HuH-7 (cell line): Measurements from ENCODE around the gene ZMYND19.
"Not testable (repeated sequence)": the region's sequence is repeated elsewhere in the genome, so short reads cannot be mapped to it uniquely, and the experiment has no call there.

ENCODE experiments used
- DNase-seq: peaks from one replicate; pipeline ENCODE4 v3.0.0; 2011; ENCODE audit warnings: low spot score

ZMYND19 gene

GRCh38 chr9:137556069-137556838, 34.1 kb downstream of the ZMYND19 start:
- no peak for DNase-seq

DNA sequence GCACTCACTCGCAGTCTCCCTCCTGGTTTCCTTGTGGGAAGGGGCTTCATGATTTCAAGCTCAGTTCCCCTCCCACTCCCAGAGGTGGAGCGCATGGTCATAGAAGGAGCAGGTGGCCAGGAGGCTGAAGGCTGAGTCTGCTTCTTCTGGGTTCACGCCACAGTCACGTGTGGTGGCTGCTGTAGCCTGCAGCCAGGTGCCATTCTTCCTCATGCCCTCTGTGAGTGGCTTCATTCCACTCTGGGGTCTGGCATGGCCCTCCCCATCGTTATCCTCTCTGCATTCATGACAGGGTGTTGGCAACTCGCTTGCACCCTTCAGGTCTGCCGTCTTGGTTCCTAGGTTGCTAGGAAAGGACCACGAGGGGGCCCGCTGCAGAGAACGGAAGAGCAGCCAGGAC, 35.1 kb downstream of the ZMYND19 start:
- no peak for DNase-seq

DNA sequence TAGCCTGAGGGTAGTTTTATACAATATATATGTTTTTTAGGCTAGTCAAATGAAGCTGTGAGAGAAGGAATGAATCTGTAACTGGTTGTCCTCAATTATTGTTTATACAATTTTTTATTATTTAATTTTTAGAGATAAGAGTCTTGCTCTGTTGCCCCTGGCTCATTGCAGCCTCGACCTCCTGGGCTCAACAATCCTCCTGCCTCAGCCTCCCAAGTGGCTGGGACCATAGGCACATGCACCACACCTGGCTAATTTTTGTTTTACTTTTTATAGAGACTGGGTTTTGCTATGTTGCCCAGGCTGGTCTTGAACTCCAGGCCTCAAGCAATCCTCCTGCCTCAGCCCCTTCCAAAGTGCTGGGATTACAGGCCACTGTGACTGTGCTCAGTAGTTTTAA, 36.0 kb downstream of the ZMYND19 start:
- DNase-seq, result no peak

DNA sequence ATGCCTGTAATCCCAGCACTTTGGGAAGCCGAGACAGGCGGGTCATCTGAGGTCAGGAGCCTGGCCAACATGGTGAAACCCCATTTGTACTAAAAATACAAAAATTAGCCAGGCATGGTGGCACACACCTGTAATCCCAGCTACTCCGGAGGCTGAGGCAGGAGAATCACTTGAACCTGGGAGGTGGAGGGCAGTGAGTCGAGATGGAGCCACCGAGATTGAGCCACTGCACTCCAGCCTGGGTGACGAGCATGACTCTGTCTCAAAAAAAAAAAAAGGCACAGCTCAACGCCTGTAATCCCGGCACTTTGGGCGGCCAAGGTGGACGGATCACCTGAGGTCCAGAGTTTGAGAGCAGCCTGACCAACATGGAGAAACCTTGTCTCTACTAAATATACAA, 36.7 kb downstream of the ZMYND19 start:
- DNase-seq, result not testable (repeated sequence)

DNA sequence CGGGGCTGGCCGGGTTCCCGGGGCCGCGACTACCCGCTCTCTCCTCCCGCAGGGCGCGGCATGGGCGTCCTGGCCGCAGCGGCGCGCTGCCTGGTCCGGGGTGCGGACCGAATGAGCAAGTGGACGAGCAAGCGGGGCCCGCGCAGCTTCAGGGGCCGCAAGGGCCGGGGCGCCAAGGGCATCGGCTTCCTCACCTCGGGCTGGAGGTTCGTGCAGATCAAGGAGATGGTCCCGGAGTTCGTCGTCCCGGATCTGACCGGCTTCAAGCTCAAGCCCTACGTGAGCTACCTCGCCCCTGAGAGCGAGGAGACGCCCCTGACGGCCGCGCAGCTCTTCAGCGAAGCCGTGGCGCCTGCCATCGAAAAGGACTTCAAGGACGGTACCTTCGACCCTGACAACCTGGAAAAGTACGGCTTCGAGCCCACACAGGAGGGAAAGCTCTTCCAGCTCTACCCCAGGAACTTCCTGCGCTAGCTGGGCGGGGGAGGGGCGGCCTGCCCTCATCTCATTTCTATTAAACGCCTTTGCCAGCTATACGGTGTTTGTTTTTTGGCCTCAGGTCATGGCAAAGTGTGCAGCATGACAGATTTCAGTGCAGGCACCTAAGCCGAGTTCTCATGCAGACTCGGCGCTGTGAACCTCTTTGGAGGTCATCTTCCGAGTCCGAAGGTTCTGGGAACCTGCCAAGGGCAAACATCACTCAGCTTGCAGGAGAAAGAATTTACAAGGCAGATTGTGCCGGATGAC, 38.1 kb downstream of the ZMYND19 start:
- DNase-seq, result peak; percentile 43

GRCh38 chr9:137551264-137552021, 38.9 kb downstream of the ZMYND19 start, which contains the start of gene MRPL41:
MRPL41 (plus strand) TSS chr9:137551879; CDS start chr9:137552082, 203 bp downstream.
- peak; percentile 99 for DNase-seq

GRCh38 chr9:137550958-137551263, 39.4 kb downstream of the ZMYND19 start:
- not testable (repeated sequence) for DNase-seq

DNA sequence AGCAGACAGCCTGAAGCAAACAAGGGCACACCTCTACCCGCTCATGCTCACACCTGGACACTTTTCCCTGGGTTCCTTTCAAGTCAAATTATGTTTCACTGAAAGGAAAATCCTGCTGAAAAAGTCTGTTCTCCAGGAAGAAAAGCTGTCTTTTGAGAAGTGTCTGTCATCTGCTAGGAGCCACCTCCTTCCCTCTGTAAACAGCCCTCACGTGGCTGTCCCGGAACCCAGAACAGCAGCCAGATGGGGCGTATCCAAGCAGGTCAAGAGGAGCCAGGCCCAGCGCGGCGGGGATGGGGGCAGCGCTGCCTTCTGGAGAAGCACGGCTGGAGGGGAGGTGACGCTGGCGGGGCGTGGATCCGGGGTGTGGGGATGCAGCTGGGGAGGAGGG, 40.1 kb downstream of the ZMYND19 start, which contains the start of gene PNPLA7:
TSS of gene PNPLA7 (minus strand) at position 172 of the 391 bp plus-strand sequence. CDS start 205 bp downstream, outside the sequence.
- peak; percentile 88 for DNase-seq

GRCh38 chr9:137547687-137548543, 42.4 kb downstream of the ZMYND19 start:
- DNase-seq, result no peak

DNA sequence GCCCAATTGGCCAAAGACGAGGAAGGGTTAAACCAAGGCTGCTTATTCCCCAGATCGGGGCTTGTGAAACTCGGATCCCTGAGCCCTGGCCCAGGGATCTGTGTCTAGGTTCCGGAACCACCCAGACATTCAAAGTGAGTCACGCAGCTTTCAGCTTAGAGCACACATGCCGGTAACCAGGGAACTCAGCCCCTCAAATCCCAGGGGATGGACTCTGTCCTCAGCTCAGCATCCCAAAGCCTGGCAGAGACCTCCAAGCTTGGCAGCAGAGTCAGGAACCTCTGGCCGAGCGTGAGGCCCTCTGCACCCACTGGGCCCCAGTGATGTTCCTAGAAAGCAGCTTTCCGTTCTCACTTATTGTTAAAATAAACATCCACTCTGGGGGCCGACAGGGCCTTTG, 45.2 kb downstream of the ZMYND19 start:
- no peak for DNase-seq

- DNase-seq, result no peak
These were observed 46.0 kb downstream of the ZMYND19 start for GRCh38 chr9:137544176-137544760.

- DNase-seq, result no peak
These were observed 46.9 kb downstream of the ZMYND19 start for GRCh38 chr9:137543237-137543963.

- no peak for DNase-seq
These were observed 47.8 kb downstream of the ZMYND19 start for GRCh38 chr9:137542486-137542885.

GRCh38 chr9:137540536-137540935, 49.8 kb downstream of the ZMYND19 start:
- no peak for DNase-seq

DNA sequence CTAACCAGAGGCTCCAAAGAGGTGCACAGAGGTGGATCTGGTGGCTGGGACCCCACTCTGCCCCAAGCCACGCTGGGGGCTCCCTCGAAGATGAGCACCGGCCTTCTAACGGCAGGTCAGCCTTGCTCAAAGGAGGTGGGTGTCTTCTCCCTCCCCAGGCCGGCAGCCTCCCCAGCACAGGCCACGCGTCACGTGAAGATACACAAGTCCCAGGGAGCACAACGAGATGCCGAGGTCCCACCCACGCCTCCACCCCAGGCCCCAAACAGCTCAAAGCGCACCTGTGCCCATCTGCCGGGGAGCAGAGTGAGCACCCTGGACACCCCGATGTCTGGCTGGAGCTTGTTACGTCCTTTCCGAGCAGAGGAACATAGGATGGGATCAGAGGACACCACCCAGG, 52.3 kb downstream of the ZMYND19 start:
- no peak for DNase-seq

- not testable (repeated sequence) for DNase-seq
These were observed 53.6 kb downstream of the ZMYND19 start for GRCh38 chr9:137536594-137537131.

- no peak for DNase-seq
These were observed 55.2 kb downstream of the ZMYND19 start for GRCh38 chr9:137535120-137535428.

DNA sequence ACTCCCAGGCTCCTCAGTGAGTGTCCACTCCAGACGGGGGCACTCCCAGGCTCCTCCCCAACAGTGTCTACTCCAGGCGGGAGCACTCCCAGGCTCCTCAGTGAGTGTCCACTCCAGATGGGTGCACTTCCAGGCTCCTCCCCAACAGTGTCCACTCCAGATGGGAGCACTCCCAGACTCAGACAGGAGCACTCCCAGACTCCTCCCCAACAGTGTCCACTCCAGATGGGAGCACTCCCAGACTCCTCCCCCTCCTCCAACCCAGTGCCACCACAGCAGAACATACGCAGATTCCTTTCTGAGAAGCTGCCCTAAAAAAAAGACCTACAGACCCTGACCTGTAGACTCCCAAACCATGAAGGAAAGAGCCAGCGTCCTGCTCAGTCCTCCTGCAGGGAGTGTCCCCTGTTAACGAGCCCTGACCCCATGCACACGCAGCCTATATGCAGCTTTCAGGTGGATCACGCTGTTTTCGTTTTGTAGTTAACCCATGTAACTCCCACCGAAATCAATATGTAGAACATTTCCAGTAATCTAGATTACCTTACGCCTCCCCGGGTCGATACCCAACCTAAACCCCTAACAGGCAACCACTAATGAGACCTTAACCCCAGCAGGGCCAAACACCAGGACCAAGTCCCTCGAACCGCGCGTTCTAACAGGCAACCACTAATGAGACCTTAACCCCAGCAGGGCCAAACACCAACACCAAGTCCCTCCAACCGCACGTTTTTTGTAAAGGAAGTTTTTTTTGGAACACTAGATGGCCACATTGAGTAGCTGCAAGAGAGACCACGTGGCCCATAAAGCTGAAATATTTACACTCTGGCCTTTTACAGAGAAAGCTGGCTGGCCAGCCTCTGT, 55.8 kb downstream of the ZMYND19 start:
- peak; percentile 83 for DNase-seq

DNA sequence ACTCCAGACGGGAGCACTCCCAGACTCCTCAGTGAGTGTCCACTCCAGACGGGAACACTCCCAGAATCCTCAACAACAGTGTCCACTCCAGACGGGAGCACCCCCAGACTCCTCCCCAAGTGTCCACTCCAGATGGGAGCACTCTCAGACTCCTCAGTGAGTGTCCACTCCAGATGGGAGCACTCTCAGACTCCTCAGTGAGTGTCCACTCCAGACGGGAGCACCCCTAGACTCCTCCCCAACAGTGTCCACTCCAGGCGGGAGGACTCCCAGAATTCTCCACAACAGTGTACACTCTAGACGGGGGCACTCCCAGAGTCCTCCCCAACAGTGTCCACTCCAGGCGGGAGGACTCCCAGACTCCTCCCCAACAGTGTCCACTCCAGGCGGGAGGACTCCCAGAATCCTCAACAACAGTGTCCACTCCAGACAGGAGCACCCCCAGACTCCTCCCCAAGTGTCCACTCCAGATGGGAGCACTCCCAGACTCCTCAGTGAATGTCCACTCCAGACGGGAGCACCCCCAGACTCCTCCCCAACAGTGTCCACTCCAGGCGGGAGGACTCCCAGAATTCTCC, 57.3 kb downstream of the ZMYND19 start:
- not testable (repeated sequence) for DNase-seq
